Activated T-cell treated with anti-CD3 and anti-CD28 coated beads, Interleukin-2, amount 50 U/mL, for 1 hour (primary cell): ENCODE results near the gene RPN1.

ENCODE experiments used
- DNase-seq: peaks from one replicate; pipeline ENCODE4 v3.0.0-alpha.2; 2020

The RPN1 gene

DNA sequence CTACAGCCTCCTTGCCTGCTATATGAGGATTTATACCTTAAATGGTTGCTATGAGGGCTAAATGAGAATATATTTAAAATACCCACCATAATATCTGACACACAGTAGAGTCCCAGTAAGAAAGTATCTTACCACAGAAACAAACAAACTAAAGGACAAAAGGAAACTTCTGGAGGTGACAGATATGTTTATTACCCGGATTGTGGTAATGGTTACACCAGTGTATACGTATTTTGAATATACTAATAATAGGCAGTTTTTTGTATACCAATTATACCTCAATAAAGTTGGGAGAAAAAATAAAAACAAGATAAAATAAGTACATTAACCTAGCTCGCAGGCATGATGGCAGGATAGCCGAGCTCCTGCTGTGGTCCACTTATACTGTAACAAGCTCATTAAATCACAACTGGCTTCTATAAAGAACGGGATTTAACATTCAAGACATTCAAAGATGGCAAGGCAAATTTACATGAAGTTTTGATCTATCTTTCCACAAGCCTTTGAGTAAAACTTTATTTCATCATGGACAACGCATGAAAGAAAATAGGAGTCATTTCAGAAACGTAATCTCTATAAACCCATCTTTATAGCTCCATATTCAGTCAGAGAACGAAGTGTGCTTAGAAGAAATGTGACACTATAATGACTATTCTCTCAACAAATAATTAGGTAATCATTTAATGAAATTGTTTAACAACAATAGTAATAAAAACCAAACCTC, 1.5 kb downstream of the RPN1 start:
- DNase-seq: no peak

DNA sequence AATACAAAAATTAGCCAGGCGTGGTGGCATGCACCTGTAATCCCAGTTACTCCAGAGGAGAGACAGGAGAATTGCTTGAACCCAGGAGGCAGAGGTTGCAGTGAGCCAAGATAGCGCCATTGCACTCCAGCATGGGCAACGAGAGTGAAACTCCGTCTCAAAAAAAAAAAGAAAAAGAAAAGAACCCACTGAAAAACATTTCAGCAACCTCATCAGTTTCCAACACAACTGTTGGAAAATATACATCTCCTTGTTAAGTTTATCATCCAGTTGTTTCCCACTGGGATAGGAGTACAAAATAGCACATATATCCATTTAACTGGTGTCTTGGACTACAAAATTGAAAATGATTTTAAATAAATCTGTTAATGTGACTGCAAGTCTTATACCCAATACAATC, 2.2 kb downstream of the RPN1 start:
- no peak for DNase-seq

DNA sequence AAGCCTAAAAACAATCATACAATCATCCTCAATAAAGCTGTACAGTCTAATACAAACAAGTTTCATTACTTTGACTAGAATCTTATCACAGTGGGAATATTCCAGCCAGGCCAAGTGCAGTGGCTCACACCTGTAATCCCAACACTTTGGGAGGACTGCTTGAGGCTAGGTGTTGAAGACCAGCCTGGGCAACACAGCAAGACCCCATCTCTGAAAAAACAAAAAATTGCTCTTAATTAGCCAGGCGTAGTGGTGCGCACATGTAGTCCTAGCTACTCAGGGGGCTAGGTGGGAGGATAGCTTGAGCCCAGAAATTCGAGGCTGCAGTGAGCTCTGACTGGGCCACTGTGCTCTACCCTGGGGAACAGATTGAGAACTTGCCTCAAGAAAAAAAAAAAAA, 3.3 kb downstream of the RPN1 start:
- no peak for DNase-seq

DNA sequence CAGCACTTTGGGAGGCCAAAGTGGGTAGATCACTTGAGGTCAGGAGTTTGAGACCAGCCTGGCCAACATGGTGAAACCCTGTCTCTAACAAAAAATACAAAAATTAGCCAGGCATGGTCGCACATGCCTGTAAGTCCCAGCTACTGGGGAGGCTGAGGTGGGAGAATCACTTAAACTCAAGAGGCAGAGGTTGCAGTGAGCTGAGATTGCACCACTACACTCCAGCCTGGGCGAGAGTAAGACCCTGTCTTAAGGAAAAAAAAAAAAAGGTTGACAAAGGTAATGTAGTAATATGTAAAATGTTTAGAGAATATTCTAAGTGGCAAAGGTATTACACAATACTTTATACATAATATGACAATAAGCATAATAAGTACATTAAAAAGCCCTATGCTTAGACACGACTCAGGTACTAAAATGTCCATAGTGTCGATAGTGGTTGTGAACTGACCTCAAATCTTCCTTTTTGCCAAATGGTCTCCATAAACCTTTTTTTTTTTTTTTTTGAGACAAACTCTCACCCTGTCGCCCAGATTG, 16.5 kb downstream of the RPN1 start:
- DNase-seq: no peak

DNA sequence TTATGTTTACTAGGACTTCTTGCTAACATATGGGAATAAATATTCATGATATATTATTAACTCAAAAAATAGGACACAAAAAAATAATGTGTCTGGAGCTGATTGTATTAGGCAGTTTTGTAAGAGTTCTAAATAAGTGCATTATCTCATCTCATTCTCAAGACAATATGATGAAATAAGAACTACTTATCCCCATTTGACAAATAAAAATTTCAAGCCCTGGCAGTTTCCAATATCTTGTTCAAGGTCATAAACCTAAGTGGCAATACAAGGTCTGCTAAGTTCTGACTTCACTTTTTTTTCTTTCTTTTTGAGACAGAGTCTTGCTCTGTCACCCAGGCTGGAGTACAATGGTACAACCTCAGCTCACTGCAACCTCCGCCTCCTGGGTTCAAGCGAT, 18.3 kb downstream of the RPN1 start:
- DNase-seq: no peak

DNA sequence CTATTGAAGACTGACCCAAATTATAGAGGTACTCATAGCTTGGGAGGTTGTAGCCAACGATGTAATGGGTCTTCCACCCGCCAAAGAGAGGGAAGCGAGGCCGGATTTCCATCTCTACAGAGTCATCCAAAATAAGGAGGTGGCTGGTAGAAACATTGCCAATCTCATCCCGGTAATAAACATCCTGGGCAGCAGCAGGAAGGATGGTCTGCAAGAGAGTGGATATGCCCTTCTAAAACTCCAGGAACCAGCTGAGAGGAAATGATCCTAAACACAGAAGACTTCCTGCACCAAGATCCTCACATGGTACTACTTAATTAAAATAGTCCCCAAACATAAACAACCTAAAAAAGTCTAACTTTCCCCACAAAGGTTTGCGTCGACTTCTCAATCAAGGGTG, 20.7 kb downstream of the RPN1 start:
- no peak for DNase-seq

DNA sequence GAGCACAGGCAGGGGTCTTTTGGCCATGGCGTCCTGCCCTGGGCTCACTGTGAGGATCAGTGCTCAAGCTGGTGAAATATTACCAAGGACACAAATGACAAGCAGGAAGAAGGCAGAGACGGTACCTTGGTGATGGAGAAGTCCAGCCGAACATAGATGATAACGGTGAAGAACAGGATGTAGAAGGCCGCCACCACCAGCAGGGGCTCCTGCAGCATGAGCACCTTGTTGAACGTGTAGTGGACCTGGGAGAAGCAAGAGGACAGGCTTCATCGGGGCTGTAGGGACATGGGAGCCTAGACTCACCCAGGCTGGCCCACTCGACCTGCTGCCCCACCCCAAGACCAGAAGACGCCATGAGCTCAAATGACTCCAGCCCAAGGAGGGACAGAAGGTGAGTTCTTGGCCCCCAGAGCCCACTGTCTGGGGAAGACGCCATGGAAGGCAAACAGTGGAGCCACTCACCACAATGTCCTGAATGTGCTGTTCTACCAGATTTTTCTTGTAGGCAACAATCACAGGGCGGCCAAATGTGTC, 25.1 kb downstream of the RPN1 start:
- no peak for DNase-seq

DNA sequence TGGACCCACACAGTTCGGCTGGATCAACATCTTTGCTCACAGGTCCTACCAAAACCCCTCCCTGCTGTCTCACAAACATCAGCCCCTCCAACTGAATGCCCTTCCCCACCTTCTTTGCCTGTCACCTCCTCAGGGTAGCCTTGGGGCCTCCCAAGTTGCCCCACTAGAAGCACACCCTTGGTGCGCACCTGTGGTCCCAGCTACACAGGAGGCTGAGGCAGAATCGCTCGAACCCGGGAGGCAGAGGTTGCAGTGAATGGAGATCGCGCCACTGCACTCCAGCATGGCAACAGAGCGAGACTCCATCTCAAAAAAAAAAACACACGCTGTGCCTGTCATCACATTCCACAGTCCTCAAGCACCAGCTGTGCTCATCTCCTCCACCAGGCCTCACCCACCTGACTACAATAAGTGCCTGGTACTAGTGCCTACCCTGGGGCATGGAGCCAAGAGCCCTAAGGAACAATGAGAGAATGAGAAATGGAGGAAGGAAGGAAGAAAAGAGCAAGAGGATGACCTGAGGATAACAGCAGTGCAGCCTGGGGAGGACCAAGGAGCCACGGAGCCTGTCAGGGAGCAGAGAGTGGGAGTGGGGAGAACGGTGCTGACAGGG, 26.0 kb downstream of the RPN1 start:
- no peak for DNase-seq

DNA sequence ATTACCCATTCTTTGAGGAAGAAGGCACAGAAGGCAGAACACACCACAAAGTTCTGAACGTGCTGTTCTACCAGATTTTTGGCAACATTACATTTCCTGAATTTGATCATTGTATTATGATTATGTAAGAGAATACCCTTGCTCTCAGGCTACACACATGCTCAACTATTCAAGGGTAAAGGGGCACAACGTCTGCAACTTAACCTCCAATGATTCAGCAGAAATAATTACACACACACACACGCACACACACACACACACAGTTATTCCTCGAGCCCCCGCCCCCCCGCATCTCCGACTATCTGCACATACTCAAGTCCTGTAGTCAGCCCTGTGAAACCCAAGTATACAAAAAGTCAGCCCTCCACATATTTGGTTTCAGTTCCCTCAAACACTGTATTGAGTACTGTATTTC, 26.8 kb downstream of the RPN1 start:
- no peak for DNase-seq

DNA sequence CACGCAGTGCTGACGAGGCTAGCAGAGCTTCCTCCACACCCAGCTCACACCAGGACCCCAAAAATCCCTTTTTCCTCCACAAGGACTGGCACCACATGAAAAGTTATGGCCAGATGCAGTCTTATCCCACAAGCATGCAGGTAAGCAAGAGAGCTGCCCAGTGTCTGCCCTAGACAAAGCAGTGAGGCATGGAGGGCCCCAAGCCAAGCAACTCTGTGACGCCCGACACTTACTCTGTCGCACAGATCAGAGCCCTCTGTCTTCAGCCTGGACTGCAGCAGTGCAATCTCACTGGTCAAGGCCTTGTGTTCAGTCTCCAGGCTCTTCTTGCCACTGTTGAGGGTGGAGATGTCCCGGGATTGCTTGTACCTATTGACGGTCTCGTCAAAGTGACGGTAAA, 28.7 kb downstream of the RPN1 start:
- DNase-seq: no peak

DNA sequence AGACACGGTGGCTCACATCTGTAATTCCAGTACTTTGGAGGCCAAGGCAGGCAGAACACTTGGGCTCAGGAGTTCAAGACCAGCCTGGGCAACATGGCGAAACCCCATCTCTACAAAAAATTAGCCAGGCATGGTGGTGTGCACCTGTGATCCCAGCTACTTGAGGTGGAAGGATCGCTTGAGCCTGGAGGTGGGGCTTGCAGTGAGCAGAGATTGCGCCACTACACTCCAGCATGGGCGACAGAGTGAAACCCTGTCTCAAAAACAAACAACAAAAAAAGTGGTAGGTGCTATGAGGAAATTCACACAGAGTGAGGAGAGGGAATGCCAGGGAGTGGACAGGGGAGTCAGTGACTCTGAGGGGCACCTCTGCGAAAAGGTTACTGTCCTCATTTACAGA, 29.4 kb downstream of the RPN1 start:
- DNase-seq: no peak

DNA sequence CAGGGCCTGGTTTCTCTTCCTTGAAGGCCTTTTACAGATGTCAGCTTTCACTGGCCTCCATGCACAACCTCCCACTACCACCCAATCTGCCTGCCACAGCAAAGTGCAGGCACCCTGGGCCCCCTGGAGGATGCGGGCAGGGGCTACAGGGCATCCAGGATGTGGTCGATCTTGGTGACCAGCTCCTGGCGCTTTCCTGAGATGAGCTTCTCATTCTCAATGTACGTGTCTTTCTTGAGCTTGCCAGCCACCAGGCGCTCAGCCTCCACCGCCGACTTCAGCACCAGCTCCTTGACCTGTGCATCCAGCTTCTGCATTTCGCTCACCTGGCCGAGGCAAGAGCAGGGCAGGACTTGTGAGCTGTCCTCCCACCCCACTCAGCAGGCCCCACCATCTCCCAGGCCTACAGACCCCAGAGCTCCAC, 30.3 kb downstream of the RPN1 start:
- no peak for DNase-seq

DNA sequence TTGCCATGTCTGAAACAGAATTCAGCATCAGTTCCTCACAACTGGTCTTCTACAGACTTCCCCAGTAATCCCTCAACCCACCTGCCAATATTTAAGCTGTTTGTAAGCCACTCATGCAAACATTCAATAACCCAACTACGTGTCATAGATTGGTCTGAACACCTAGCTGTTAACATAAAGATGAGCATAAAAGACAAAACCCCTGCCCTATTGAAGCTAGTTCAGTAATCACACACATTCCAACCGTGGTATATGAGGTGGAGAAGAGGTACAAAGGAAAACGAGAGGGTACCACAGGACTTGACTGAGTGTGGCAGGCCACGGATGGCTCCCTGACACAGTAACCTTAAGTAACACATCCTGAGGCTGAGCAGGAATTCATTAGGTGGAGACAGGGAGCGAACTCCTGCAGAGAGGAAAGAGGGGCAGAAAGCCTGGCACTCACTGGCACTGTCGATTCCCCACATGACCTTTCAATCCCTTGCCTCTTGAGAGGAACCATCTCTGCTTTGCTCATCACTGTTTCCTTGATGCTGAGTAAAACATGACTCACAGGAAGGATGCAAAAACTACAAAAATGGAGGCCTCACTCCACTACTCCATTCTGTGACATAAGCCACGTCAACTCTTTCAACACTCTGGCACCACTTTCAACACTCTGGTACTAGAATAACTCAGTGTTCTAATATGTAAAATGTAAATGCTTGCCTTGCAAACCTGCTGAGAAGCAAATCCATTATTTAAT, 31.3 kb downstream of the RPN1 start:
- DNase-seq: no peak

DNA sequence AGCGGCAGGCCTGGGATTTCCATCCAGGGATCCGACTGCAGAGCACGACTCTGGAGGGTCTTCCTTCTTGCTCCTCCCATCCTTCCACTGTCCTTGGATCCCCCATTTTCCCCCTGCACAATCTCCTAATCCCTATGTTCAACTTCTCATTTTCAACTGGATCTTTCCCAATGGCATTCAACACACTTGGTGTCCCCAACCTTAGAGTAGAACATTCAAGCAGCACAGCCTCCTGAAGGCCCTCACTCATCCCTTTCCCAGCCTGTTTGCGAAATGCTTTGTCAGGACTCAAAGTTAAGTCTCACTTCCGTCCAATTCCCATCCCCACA, 32.3 kb downstream of the RPN1 start:
- DNase-seq: no peak

DNA sequence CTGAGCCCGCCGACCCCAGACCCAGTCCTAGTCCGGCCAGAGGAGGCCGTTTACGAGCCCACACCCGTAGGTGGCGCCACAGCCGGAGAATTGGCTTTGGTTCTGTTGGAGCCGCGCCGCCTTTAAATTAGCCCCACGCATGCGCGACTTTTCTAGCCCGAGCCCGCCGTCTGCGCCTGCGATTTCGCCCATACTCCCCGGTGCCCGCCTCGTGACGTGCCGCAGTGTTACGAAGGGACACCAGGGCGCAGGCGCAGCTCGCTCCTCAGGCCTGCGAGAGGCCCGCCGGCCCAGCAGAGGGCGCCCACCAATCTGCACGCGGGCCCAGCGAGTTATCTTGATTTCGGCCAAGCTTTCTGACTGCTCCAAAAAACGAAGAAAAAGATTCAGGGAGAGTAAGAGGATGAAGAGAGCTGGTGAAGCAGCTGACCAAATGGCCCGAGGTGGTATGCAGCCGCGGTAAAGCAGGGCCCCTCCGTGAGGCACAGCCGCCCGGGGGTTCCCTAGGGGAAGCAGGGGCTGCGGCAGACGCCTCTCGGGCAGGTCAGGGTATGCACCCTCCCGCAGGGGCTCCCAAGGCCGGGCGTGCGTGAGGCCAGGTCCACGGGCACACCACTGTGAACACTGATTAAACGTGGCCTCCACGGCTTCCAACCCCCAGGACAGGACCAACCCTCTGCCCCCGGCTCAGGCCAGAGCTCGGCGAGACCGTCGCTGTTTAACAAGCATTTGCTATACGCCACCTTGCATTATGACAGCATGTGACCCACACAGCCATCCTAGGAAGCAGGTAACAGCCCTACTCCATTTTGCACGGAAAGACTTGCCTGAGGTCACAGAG, 32.8 kb downstream of the RPN1 start:
- DNase-seq: peak; percentile 97

DNA sequence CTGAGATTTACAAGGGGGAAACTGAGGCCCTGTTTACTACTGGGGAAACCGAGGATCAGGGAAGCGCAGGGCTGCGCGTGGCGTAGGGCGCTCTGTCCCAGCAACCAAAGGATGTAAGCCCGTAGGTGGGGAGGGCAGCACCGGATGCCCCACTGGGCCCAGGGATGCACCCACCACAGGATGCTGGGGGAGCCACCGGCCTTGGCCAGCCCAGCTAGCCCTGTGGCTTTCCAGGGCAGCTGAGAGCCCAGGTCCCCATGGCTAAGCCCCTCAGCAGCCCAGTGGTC, 33.4 kb downstream of the RPN1 start:
- DNase-seq: no peak

DNA sequence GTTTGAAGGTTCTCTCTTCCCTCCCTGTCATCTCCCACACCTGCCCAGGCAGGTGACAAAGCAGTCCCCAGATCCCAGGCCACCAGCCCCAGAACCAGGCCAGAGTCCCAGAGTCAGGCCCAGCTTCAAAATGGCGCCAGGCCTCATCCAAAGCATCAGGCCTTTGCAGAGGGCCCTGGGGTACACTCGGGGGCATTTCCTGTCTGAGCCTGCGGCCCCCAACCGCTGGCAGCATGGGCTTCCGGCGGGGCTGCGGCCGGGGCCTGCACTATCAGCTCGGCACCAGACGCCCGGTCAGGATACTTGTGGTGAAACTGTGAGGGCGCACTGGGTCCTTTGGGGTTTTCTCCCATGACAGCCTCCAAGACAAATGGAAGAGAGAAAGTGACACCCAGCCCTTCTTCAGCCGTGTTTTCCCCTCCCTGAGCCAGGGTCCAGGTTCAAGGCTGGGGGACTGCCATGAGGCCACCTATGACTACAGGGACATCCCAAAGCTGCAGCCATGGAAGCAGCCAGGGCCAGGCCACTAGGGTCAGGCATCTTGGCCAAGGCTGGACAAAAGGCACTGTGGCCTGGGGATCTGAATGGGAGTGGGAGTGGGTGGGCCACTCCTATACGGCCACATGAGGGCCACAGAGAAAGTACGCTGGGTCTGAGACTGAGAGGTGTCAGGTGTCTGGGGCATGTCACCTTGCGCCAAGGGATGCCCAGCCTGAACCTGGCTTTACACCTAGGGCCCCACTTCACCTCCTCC, 33.9 kb downstream of the RPN1 start:
- no peak for DNase-seq

DNA sequence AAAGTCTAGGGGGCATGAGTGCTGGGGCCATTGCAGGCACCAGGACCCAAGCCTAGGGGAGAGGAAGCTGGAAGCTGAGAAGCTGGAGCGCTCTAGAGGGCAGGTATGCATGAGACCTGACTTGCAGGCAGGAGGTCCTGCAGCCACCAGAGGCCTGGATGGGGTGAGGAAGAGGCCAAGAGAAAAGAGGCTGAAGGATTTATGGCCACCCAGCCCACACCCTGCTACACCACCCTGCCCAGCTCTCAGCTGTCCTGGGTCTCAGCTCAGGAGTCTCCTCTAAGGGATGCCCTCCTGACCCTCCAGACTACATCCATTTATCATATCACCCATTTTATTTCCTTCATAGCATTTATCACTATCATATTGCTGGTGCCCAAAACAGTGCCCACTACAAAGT, 36.5 kb downstream of the RPN1 start:
- no peak for DNase-seq

DNA sequence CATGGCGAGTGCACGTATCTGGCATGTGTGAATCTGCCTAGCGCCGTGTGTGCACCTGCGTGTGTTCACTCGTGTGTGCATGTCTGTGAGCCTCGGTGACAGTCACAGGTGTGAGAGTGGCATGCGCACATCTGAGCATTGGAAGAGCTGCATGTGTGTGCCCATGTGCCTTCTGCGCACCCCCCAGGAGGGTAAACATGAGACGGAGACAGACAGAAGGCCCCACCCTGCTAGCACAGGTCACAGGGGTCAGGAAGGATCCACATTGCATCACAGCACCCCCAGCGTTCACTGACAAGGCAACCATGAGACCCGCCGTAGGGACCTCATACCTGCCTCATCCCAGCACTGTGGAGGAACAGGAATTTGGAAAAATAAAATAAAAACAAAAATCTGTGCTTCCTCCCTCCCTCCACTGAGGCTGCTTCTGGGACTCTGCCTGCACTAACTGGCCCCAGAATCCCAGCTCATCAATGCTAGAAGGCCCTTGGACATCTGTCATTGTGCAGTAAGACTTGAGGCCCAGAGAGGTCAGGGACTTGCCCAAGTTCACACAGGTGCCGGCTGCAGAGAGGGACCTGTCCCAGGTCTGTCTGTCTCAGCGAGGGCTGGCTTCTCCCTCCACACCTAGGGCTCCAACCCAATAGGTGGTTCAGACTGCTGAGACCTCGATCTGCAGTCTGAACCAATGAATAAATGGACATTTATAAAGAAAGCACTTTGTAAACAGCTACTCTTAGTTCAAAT, 37.4 kb downstream of the RPN1 start:
- no peak for DNase-seq

DNA sequence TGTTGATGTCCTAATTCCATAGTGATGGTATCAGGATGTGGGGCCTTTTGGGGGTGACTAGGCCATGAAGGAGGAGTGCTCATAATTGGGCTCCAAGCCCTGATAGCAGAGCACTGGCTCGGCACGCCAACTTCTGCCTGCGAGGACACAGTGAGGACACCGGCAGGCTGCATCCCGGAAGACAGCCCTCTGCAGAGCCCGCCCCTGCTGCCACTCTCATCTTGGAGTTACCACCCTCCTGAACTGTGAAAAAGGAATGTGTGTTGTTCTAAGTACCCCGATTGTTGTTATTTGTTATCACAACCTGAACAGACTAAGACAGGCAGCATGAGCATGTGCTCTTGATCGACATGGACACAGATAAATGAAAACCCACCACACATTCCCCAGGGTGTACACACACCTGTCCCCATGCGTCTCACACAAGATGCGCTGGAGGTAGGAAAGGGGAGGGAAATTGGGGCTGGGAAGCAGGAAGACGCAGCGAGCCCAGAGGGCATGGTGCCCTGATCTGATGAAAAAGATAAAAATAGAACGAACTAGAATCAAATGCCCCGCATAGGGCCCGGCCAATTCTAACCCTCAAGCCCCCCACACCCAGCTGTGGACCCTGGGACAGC, 40.1 kb downstream of the RPN1 start:
- no peak for DNase-seq

DNA sequence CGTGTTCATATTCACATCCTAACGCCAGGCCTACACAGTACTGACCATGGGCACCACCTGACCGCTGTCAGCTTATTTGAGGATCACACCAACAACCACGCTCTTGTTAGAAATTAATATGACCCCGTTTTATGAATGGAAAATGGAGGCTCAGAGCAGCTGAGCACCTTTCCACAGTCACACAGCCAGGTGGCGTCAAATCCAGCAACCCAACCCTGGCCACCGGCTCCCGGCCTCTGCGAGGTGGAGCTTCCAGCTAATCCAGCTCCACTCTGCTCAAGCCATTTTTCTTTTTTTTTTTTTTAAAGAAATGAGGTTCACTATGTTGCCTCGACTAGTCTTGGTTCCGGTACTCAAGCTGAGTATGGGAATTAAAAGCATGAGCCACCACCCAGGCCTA, 41.3 kb downstream of the RPN1 start:
- no peak for DNase-seq
